A549 (cell line): Measurements from ENCODE around the gene GRK7.

Experiments used
- CBX2 ChIP-seq: fragments of 200-600 bp; sonication (generic); IDR thresholded peaks from 2 replicates; pipeline ENCODE4 v1.6.1; 2016; ENCODE audit warnings: low read depth, mild to moderate bottlenecking, borderline replicate concordance
- RFX5 ChIP-seq: fragments of 450-650 bp; IDR thresholded peaks from 2 replicates; pipeline ENCODE4 v1.7.1; 2014; ENCODE audit warnings: antibody characterized with exemption, mild to moderate bottlenecking, moderate library complexity
- SREBF2 ChIP-seq: fragments of 450-650 bp; IDR thresholded peaks from 2 replicates; pipeline ENCODE4 v1.6.1; 2014; ENCODE audit warnings: mild to moderate bottlenecking, moderate library complexity
- TF ChIP-seq, protein P1 (sequence below): fragments of >200 bp; sonication (Bioruptor Twin); formaldehyde crosslinking; IDR thresholded peaks from 3 replicates; pipeline ENCODE4 v1.5.1; 2016

DNA sequence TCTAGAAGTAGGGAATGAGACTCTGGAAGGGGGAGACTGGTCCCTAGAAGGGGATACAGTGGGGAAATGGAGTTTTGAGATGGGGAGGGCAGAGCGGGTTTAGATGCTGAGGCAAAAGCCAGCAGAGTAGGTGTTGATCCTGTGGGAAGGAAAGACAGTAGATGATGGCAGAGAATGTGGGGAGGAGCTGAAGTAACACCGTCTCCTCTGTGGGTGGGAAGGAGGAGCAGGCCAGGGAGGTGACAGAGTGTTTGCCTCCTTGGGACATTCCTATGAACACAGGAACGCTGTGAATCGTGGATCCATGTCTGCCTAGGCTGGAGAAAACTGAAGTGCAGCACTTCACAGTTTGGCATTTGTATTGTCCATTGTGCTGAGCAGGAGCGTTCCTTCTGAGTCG lies 20.4 kb downstream of the GRK7 start:
- TF ChIP-seq CBX2 (no peak), RFX5 (no peak), SREBF2 (no peak)
- TF ChIP-seq, protein P1, sequence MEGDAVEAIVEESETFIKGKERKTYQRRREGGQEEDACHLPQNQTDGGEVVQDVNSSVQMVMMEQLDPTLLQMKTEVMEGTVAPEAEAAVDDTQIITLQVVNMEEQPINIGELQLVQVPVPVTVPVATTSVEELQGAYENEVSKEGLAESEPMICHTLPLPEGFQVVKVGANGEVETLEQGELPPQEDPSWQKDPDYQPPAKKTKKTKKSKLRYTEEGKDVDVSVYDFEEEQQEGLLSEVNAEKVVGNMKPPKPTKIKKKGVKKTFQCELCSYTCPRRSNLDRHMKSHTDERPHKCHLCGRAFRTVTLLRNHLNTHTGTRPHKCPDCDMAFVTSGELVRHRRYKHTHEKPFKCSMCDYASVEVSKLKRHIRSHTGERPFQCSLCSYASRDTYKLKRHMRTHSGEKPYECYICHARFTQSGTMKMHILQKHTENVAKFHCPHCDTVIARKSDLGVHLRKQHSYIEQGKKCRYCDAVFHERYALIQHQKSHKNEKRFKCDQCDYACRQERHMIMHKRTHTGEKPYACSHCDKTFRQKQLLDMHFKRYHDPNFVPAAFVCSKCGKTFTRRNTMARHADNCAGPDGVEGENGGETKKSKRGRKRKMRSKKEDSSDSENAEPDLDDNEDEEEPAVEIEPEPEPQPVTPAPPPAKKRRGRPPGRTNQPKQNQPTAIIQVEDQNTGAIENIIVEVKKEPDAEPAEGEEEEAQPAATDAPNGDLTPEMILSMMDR: no peak
